ENCODE data around the gene AGMAT. TPM values are rescaled to one million over a fixed set of nuclear protein-coding genes. Genes with fewer than 3 reads are reported as not detected.

AGMAT gene
- total and polyA plus RNA-seq, 9 of the 15 experiments (the other 6 are each of a cell fraction or from before 2014, with no cell fraction given) = not detected

GRCh38 chr1:15603050-15603965 is 18.5 kb upstream of the AGMAT start (continued):
- TF ChIP-seq MBD1 (CRISPR knock-in tag; IDR thresholded peaks at IDR 0.05) (no peak), SNRNP70 (optimal IDR thresholded peaks at IDR 0.05; ENCODE audit: low read depth, low read length) (no peak), ESRRA (IDR thresholded peaks at IDR 0.05; ENCODE audit: borderline replicate concordance, low read depth) (no peak), BRF1 (IDR thresholded peaks at IDR 0.05; ENCODE audit: borderline replicate concordance, extremely low read depth, insufficient read length) (no peak), HEY1 (CRISPR knock-in tag; IDR thresholded peaks at IDR 0.05; ENCODE audit: borderline replicate concordance) (no peak), PREB (CRISPR knock-in tag; IDR thresholded peaks at IDR 0.05) (no peak), TFAM (CRISPR knock-in tag; conservative IDR thresholded peaks at IDR 0.05) (no peak), MAX (CRISPR knock-in tag; IDR thresholded peaks at IDR 0.05) (peak; percentile 95), E4F1 (CRISPR knock-in tag; IDR thresholded peaks at IDR 0.05; ENCODE audit: borderline replicate concordance) (no peak), SNAPC5 (CRISPR knock-in tag; IDR thresholded peaks at IDR 0.05) (no peak), CHD4 (IDR thresholded peaks at IDR 0.05; ENCODE audit: insufficient read depth, insufficient replicate concordance, low read depth, low read length, poor library complexity, severe bottlenecking) (no peak), ZBED1 (IDR thresholded peaks at IDR 0.05) (no peak), CLOCK (CRISPR knock-in tag; IDR thresholded peaks at IDR 0.05; ENCODE audit: borderline replicate concordance) (no peak), ZNF174 (CRISPR knock-in tag; IDR thresholded peaks at IDR 0.05) (no peak), FUS (optimal IDR thresholded peaks at IDR 0.05; ENCODE audit: low read depth, low read length) (no peak), MAFG (tag; conservative IDR thresholded peaks at IDR 0.05) (no peak), ZNF561 (CRISPR knock-in tag; conservative IDR thresholded peaks at IDR 0.05) (no peak)

Data from K562 (cell line).